HL-60 (cell line): ENCODE data around the gene MKKS.

ENCODE experiments used
- GABPA ChIP-seq: IDR thresholded peaks from 2 replicates; pipeline ENCODE4 v1.6.1; 2012; ENCODE audit warnings: low read depth
- POLR2AphosphoS5 ChIP-seq: IDR thresholded peaks from 2 replicates; pipeline ENCODE4 v1.6.1; 2012; ENCODE audit warnings: low read depth
- SPI1 ChIP-seq: IDR thresholded peaks from 2 replicates; pipeline ENCODE4 v1.6.1; 2012; ENCODE audit warnings: low read depth, mild to moderate bottlenecking, borderline replicate concordance
- TF ChIP-seq, protein P1 (sequence below): IDR thresholded peaks from one replicate; pipeline ENCODE4 v1.5.1; 2011; ENCODE audit warnings: low read length, control low read depth, inconsistent platforms; ENCODE audit not compliant: insufficient read depth
- TF ChIP-seq, protein P2 (sequence below): IDR thresholded peaks from 2 replicates; pipeline ENCODE4 v1.6.1; 2012; ENCODE audit warnings: low read depth; ENCODE audit not compliant: insufficient replicate concordance

DNA sequence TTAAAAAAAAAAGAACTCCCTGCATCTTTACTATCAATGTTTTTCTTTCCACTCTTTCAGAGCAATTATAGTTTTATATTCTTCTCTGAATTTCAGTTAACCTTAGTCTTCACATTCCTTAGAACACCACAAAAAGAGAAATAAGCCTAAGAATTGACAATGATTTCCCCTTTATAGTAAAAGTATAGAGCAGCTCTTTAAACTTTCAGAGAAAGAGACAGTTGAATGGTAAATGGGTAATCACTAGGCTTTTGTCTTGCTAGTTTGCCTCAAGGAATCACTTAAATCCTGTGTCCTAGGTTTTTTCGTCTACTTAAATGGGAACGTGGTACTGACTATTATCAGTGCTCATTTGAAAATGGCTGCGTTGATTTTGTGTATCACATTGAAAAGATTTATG is 32.8 kb upstream of the MKKS start:
- TF ChIP-seq, protein P1, sequence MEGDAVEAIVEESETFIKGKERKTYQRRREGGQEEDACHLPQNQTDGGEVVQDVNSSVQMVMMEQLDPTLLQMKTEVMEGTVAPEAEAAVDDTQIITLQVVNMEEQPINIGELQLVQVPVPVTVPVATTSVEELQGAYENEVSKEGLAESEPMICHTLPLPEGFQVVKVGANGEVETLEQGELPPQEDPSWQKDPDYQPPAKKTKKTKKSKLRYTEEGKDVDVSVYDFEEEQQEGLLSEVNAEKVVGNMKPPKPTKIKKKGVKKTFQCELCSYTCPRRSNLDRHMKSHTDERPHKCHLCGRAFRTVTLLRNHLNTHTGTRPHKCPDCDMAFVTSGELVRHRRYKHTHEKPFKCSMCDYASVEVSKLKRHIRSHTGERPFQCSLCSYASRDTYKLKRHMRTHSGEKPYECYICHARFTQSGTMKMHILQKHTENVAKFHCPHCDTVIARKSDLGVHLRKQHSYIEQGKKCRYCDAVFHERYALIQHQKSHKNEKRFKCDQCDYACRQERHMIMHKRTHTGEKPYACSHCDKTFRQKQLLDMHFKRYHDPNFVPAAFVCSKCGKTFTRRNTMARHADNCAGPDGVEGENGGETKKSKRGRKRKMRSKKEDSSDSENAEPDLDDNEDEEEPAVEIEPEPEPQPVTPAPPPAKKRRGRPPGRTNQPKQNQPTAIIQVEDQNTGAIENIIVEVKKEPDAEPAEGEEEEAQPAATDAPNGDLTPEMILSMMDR, result no peak
- TF ChIP-seq POLR2AphosphoS5 (no peak), GABPA (no peak), SPI1 (no peak)
- TF ChIP-seq, protein P2, sequence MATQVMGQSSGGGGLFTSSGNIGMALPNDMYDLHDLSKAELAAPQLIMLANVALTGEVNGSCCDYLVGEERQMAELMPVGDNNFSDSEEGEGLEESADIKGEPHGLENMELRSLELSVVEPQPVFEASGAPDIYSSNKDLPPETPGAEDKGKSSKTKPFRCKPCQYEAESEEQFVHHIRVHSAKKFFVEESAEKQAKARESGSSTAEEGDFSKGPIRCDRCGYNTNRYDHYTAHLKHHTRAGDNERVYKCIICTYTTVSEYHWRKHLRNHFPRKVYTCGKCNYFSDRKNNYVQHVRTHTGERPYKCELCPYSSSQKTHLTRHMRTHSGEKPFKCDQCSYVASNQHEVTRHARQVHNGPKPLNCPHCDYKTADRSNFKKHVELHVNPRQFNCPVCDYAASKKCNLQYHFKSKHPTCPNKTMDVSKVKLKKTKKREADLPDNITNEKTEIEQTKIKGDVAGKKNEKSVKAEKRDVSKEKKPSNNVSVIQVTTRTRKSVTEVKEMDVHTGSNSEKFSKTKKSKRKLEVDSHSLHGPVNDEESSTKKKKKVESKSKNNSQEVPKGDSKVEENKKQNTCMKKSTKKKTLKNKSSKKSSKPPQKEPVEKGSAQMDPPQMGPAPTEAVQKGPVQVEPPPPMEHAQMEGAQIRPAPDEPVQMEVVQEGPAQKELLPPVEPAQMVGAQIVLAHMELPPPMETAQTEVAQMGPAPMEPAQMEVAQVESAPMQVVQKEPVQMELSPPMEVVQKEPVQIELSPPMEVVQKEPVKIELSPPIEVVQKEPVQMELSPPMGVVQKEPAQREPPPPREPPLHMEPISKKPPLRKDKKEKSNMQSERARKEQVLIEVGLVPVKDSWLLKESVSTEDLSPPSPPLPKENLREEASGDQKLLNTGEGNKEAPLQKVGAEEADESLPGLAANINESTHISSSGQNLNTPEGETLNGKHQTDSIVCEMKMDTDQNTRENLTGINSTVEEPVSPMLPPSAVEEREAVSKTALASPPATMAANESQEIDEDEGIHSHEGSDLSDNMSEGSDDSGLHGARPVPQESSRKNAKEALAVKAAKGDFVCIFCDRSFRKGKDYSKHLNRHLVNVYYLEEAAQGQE, result no peak
